AG09319 (cell line): ENCODE data around the gene TRAPPC6A.

Experiments
- DNase-seq: peaks from one replicate; pipeline ENCODE4 v3.0.0-alpha.2; 2010; ENCODE audit warnings: low read depth; ENCODE audit errors: extremely low read depth
- CTCF ChIP-seq: IDR thresholded peaks from 2 replicates; pipeline ENCODE4 v1.5.1; 2011; ENCODE audit warnings: low read depth, mild to moderate bottlenecking, inconsistent platforms, low read length, moderate library complexity

Gene TRAPPC6A

GRCh38 chr19:45130888-45131615, 47.0 kb downstream of the TRAPPC6A start:
- DNase-seq = no peak
- TF ChIP-seq CTCF = no peak; the same call in 1 of the 2 replicates

- no peak for DNase-seq
- TF ChIP-seq CTCF = no peak
Measured at GRCh38 chr19:45130236-45130635, 47.8 kb downstream of the TRAPPC6A start.

GRCh38 chr19:45128806-45129205, 49.2 kb downstream of the TRAPPC6A start:
- no peak for DNase-seq
- no peak for TF ChIP-seq CTCF

DNA sequence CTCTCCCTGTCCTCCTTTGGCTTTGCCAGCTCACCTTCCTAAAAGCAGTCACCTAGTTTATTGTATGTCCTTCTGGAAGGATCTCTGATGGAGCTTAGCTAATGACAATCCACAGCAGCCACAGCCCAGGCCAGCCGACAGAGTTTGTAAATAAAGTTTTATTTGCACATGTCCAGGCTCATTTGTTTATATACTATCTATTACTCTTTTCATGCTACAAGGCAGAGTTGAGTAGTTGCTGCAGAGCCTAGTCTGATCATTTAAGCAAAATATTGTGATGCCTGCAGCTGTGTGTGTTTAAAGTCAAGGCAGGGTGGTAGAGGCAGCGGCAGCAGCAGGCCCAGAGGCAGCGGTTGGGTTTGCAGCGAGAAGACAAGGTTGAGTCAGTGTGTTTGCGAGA, 49.9 kb downstream of the TRAPPC6A start:
- DNase-seq = no peak
- no peak for TF ChIP-seq CTCF

DNA sequence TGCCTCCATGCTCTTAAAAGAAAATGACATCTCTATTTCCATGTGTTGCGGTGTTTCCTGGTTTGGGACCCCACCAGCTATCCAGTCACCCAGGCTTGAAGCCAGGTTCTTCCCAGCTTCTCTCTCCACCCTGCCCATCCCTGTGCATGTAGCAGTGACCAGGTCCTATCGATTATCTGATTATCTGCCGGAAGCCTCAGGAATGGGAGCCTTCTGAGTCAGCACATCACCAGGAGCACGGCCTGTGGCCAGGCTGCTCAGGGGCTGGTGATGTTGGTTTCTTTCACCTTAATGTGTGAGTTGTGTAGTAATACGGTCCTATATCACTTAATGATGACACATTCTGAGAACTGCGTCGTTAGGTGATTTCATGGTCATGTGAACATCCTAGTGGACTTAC, 51.4 kb downstream of the TRAPPC6A start:
- no peak for DNase-seq
- no peak for TF ChIP-seq CTCF

GRCh38 chr19:45125975-45126493, 52.0 kb downstream of the TRAPPC6A start:
- peak; percentile 74 for TF ChIP-seq CTCF
- DNase-seq = no peak

DNA sequence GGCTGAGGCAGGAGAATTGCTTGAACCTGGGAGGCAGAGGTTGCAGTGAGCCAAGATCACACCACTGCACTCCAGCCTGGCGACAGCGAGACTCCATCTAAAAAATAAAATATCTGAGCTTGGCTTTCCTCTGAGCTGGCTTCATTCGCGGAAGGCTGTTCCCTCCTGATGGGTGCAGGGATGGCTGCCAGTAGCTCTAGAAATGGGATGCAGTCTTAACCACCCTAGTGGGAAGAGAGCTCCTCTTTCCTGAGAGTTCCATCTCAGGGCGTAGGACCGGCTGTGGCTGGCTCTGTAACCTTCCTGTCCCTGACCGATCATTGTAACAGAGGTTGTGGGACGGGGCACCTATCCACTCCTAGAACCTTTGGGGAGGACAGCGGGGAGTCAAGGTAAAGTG, 52.7 kb downstream of the TRAPPC6A start:
- no peak for TF ChIP-seq CTCF
- DNase-seq = no peak
